ENCODE data around the gene SCGN. TPM values are rescaled to one million over a fixed set of nuclear protein-coding genes. Genes with fewer than 3 reads are reported as not detected.

The SCGN gene
- total RNA-seq, 2 experiments from 2014 or later: not detected

DNA sequence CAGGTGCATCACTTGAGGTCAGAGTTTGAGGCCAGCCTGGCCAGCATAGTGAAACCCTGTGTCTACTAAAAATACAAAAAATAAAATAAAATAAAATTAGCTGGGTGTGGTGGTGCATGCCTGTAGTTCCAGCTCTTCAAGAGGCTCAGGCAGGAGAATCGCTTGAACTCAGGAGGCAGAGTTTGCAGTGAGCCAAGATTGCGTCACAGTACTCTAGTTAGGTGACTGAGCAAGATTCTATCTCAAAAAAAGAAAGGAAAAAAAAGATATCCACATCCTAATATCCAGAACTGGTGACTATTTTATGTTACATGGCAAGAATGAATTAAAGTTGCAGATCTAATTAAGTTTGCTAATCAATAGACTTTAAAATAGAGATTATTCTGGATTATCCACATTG lies 32.5 kb downstream of the SCGN start:
- no peak overlapping the region for H3K27ac Mint-ChIP-seq
- peaks cover 11% of the 10 kb centered on the region for H3K27me3 Mint-ChIP-seq
- no peak for ATAC-seq (ENCODE audit: low read depth)
- no peaks in the 10 kb centered on the region for H3K4me1 Mint-ChIP-seq
- no peak overlapping the region for H3K4me3 Mint-ChIP-seq
- POLR2A ChIA-PET: no interaction called here
- H3K36me3 Mint-ChIP-seq: no peaks in the 10 kb centered on the region
- DNase-seq: no peak
- no peaks in the 10 kb centered on the region for H3K9me3 Mint-ChIP-seq

- POLR2A ChIA-PET: no interaction called here
- DNase-seq (no peak), ATAC-seq (ENCODE audit: low read depth) (no peak)
- Mint-ChIP-seq H3K9me3 (no peaks in the 10 kb centered on the region), H3K27me3 (peaks cover 14% of the 10 kb centered on the region), H3K27ac (no peak overlapping the region), H3K4me1 (no peaks in the 10 kb centered on the region), H3K36me3 (no peaks in the 10 kb centered on the region), H3K4me3 (no peak overlapping the region)
These were observed 33.2 kb downstream of the SCGN start for GRCh38 chr6:25685251-25685650.

- no peaks in the 10 kb centered on the region for H3K4me1 Mint-ChIP-seq
- H3K27me3 Mint-ChIP-seq: peaks cover 14% of the 10 kb centered on the region
These were observed 33.9 kb downstream of the SCGN start for GRCh38 chr6:25685896-25686295.

GRCh38 chr6:25686856-25687255 lies 34.8 kb downstream of the SCGN start:
- H3K27ac Mint-ChIP-seq: no peak overlapping the region
- H3K4me3 Mint-ChIP-seq: no peak overlapping the region
- H3K4me1 Mint-ChIP-seq: no peaks in the 10 kb centered on the region
- no peak for DNase-seq
- peaks cover 17% of the 10 kb centered on the region for H3K27me3 Mint-ChIP-seq
- no peaks in the 10 kb centered on the region for H3K9me3 Mint-ChIP-seq
- no peaks in the 10 kb centered on the region for H3K36me3 Mint-ChIP-seq
- POLR2A ChIA-PET: no interaction called here
- ATAC-seq (ENCODE audit: low read depth): no peak

More at GRCh38 chr6:25685896-25686295, 33.9 kb downstream of the SCGN start:
- Mint-ChIP-seq H3K27ac (no peak overlapping the region), H3K4me3 (no peak overlapping the region), H3K36me3 (no peaks in the 10 kb centered on the region), H3K9me3 (no peaks in the 10 kb centered on the region)
- POLR2A ChIA-PET: no interaction called here
- DNase-seq (no peak), ATAC-seq (ENCODE audit: low read depth) (no peak)

- H3K27me3 Mint-ChIP-seq: peaks cover 25% of the 10 kb centered on the region
These were observed 38.0 kb downstream of the SCGN start for GRCh38 chr6:25689966-25690365.

GRCh38 chr6:25691894-25692293 lies 39.9 kb downstream of the SCGN start:
- no peak for DNase-seq
- H3K36me3 Mint-ChIP-seq: no peaks in the 10 kb centered on the region
- H3K4me1 Mint-ChIP-seq: no peaks in the 10 kb centered on the region
- no peak overlapping the region for H3K27ac Mint-ChIP-seq
- no peak for ATAC-seq (ENCODE audit: low read depth)
- no peak overlapping the region for H3K4me3 Mint-ChIP-seq
- H3K27me3 Mint-ChIP-seq: peaks cover 25% of the 10 kb centered on the region
- H3K9me3 Mint-ChIP-seq: no peaks in the 10 kb centered on the region
- POLR2A ChIA-PET: no interaction called here

More at GRCh38 chr6:25689966-25690365, 38.0 kb downstream of the SCGN start:
- H3K27ac Mint-ChIP-seq: no peak overlapping the region
- DNase-seq (no peak), ATAC-seq (ENCODE audit: low read depth) (no peak)
- H3K4me3 Mint-ChIP-seq: no peak overlapping the region
- H3K4me1 Mint-ChIP-seq: no peaks in the 10 kb centered on the region
- no peaks in the 10 kb centered on the region for H3K9me3 Mint-ChIP-seq
- POLR2A ChIA-PET: no interaction called here
- H3K36me3 Mint-ChIP-seq: no peaks in the 10 kb centered on the region

DNA sequence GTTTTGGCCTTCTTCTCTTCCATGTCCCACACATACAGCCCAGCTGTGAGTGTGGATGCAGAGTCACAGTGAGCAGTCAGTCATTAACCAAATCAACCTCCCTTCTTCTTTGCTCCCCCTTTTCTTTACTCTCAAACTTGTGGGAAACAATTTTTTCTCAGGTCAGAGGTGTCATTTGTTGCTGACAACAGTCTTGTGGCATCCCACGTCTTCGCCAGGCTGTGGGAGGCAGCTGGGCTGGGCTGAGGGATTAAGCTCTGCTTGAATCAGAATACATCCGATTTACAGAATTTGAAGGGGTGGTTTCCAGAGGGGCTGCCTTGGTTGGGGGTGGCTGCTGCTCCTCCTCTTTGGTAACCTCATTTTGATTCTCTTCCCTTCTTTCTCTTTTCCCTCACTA lies 40.5 kb downstream of the SCGN start:
- Mint-ChIP-seq H3K4me1 (no peaks in the 10 kb centered on the region), H3K27me3 (peaks cover 25% of the 10 kb centered on the region), H3K36me3 (no peaks in the 10 kb centered on the region), H3K9me3 (no peaks in the 10 kb centered on the region), H3K27ac (no peak overlapping the region), H3K4me3 (no peak overlapping the region)
- POLR2A ChIA-PET: no interaction called here
- ATAC-seq (ENCODE audit: low read depth): no peak
- DNase-seq: no peak

GRCh38 chr6:25694366-25694765 lies 42.4 kb downstream of the SCGN start:
- H3K27ac Mint-ChIP-seq: no peak overlapping the region
- no peak overlapping the region for H3K4me3 Mint-ChIP-seq
- no peaks in the 10 kb centered on the region for H3K4me1 Mint-ChIP-seq
- no peaks in the 10 kb centered on the region for H3K36me3 Mint-ChIP-seq
- DNase-seq: no peak
- ATAC-seq (ENCODE audit: low read depth): no peak
- no peaks in the 10 kb centered on the region for H3K9me3 Mint-ChIP-seq
- POLR2A ChIA-PET: no interaction called here
- H3K27me3 Mint-ChIP-seq: peaks cover 23% of the 10 kb centered on the region

- Mint-ChIP-seq H3K4me1 (no peaks in the 10 kb centered on the region), H3K27ac (no peak overlapping the region), H3K4me3 (no peak overlapping the region), H3K36me3 (no peaks in the 10 kb centered on the region), H3K27me3 (peaks cover 18% of the 10 kb centered on the region), H3K9me3 (no peaks in the 10 kb centered on the region)
- POLR2A ChIA-PET: no interaction called here
- no peak for DNase-seq
- ATAC-seq (ENCODE audit: low read depth): no peak
These were observed 43.7 kb downstream of the SCGN start for GRCh38 chr6:25695671-25696070.

- DNase-seq (no peak), ATAC-seq (ENCODE audit: low read depth) (no peak)
- H3K4me3 Mint-ChIP-seq: no peak overlapping the region
- H3K27ac Mint-ChIP-seq: no peak overlapping the region
- POLR2A ChIA-PET: no interaction called here
- no peaks in the 10 kb centered on the region for H3K36me3 Mint-ChIP-seq
- no peaks in the 10 kb centered on the region for H3K4me1 Mint-ChIP-seq
- no peaks in the 10 kb centered on the region for H3K9me3 Mint-ChIP-seq
- peaks cover 15% of the 10 kb centered on the region for H3K27me3 Mint-ChIP-seq
These were observed 45.7 kb downstream of the SCGN start for GRCh38 chr6:25697537-25698340.

DNA sequence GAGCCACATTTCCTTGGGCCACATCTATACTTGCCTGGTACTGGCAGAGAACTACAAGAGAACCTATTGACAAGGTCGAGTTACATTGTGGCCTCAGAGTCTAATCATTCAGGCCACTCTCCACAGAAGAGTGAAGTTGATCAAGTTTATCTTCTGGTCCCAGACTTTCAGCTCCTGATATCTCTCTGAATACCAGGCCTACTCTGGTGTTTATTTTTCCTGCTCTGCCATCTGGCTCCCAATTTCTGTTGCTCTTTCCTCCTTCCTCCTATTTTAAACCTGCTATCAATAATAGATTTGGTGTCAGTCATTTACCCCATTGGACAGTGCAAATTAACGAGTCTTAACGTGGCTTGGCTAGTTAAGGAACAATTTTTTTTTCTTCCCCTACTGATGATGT lies 46.6 kb downstream of the SCGN start:
- no peak for DNase-seq
- Mint-ChIP-seq H3K4me1 (no peaks in the 10 kb centered on the region), H3K27ac (no peak overlapping the region), H3K36me3 (no peaks in the 10 kb centered on the region), H3K9me3 (no peaks in the 10 kb centered on the region), H3K4me3 (no peak overlapping the region), H3K27me3 (peaks cover 15% of the 10 kb centered on the region)
- POLR2A ChIA-PET: no interaction called here
- no peak for ATAC-seq (ENCODE audit: low read depth)

- POLR2A ChIA-PET: interaction anchor here (0.7 kb wide), 1 partner anchor 366 kb away, joined by 3 read pairs; no protein-coding TSS in a partner anchor
- ATAC-seq (ENCODE audit: low read depth) (no peak), DNase-seq (no peak)
- no peaks in the 10 kb centered on the region for H3K4me1 Mint-ChIP-seq
- no peak overlapping the region for H3K27ac Mint-ChIP-seq
- H3K36me3 Mint-ChIP-seq: no peaks in the 10 kb centered on the region
- H3K9me3 Mint-ChIP-seq: no peaks in the 10 kb centered on the region
- H3K4me3 Mint-ChIP-seq: no peak overlapping the region
- H3K27me3 Mint-ChIP-seq: peaks cover 18% of the 10 kb centered on the region
These were observed 47.6 kb downstream of the SCGN start for GRCh38 chr6:25699649-25700048.

DNA sequence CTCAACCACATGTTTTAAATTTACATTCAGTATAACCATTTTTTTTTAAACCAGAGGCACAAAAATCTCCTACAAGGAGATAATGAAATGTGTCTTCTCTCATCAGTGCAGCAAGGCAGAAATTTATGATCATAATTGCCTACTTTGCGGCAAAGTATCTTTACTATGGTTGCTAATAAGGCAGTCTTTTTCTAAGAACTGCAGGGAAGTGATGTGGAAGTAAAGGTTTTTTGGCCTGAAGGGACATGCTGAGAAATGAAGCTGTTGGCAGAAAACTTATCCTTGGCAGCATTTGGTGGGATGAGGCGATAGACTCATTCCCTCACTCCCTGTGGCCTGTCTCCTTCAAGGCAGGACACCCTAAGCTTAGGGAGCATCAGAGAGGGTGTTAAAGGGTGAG lies 48.7 kb downstream of the SCGN start:
- H3K4me1 Mint-ChIP-seq: no peaks in the 10 kb centered on the region
- H3K27me3 Mint-ChIP-seq: peaks cover 22% of the 10 kb centered on the region
- POLR2A ChIA-PET: no interaction called here
- no peak overlapping the region for H3K4me3 Mint-ChIP-seq
- no peaks in the 10 kb centered on the region for H3K36me3 Mint-ChIP-seq
- ATAC-seq (ENCODE audit: low read depth): no peak
- no peaks in the 10 kb centered on the region for H3K9me3 Mint-ChIP-seq
- DNase-seq: no peak
- no peak overlapping the region for H3K27ac Mint-ChIP-seq

DNA sequence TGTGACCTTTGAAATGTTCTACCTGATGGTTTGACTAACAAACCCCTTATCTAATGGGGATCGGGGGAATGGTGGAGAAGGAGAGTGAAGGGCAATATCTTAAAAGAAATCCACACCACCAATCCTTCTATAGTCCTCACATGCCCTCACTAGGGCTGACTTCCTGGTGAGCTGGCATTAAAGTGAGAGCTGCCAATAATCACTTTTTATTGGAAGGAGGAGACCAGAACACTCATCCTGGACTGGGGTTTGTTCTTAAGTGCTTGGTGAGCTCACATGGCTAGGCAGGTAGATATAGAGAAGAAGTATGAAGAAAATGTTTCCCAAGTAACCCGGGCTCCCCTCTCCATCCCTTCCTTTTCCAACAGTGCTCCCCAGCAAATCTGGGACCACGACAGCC lies 49.8 kb downstream of the SCGN start:
- ATAC-seq (ENCODE audit: low read depth): no peak

More for the DNA sequence above, 49.8 kb downstream of the SCGN start:
- Mint-ChIP-seq H3K27ac (no peak overlapping the region), H3K4me3 (no peak overlapping the region), H3K9me3 (no peaks in the 10 kb centered on the region), H3K27me3 (peaks cover 29% of the 10 kb centered on the region), H3K36me3 (no peaks in the 10 kb centered on the region), H3K4me1 (no peaks in the 10 kb centered on the region)
- POLR2A ChIA-PET: no interaction called here
- no peak for DNase-seq
